Neural crest cell (in vitro differentiated cells): Measurements from ENCODE around the gene PLCB3. TPM values are rescaled to one million over a fixed set of nuclear protein-coding genes. Genes with fewer than 3 reads are reported as not detected.
A peak's percentile ranks its signal among the peaks of the same experiment; 100 is the strongest.

Experiments
- DNase-seq: peaks from one replicate; pipeline ENCODE4 v3.0.0; 2021; ENCODE audit warnings: low read depth, mixed read lengths, low spot score
- H3K27ac Mint-ChIP-seq: one replicate; pipeline ENCODE4 v1.8.0; 2021; ENCODE audit warnings: mild to moderate bottlenecking, mixed read lengths; ENCODE audit not compliant: unreplicated experiment
- H3K27me3 Mint-ChIP-seq: 2 replicates; pipeline ENCODE4 v1.8.0; 2021; ENCODE audit warnings: low read depth, mild to moderate bottlenecking, mixed read lengths
- H3K36me3 Mint-ChIP-seq: 2 replicates; pipeline ENCODE4 v1.8.0; 2021; ENCODE audit warnings: low read depth, mild to moderate bottlenecking, mixed read lengths
- H3K4me1 Mint-ChIP-seq: 2 replicates; pipeline ENCODE4 v1.8.0; 2021; ENCODE audit warnings: mixed read lengths
- H3K4me3 Mint-ChIP-seq: one replicate; pipeline ENCODE4 v1.8.0; 2021; ENCODE audit warnings: mild to moderate bottlenecking, mixed read lengths
- H3K9me3 Mint-ChIP-seq: 2 replicates; pipeline ENCODE4 v1.8.0; 2021; ENCODE audit warnings: mixed read lengths
- total RNA-seq: library from RNA; stranded (reverse); gene quantifications from 2 replicates; pipeline ENCODE4 v1.2.1, GENCODE V29; 2021
- TF ChIP-seq, protein P1 (sequence below): fragments of 200-600 bp; sonication (generic); conservative IDR thresholded peaks from 2 replicates; pipeline ENCODE4 v1.5.0; 2021; ENCODE audit warnings: antibody characterized with exemption, mild to moderate bottlenecking

PLCB3 gene
- total RNA-seq, 1 donor from 2014 or later, result 36.4 TPM

DNA sequence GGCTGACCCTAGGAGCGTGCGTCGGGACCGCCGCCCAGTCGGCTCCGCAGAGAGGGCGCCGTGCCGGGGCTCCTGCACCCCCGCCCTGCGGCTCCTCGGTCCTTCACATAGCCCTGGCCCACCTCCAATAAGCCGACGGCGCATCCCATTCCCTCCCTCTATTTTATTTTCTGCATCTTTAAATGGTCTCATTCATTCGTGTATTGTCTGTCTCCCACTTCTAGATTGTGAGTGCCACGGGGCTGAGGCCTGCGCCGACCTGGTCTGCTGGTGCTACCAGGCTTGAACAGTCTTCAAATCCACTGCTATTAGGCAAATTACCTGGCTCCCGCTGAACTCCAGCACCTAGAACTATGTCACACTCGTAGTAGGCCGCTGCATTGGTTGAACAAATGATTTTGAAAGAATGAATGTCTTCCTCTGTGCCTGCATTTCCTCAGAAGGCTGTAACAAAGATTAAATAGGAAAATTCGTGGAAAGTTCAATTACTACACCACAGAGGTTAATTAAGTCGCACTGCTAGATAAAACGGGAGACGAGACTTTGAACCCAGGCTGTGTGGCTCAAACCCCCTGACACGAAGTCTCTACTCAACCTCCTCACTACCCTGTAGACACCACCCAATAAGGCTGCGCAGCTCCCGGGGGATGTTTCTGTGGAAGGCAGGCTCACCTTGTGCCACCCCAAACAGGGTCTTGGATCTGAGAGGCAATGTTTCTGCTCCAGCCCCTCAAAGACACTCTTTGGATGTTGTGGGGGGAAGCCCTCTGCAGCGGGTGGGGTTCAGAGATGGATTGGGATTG, 3.4 kb upstream of the PLCB3 start:
- TF ChIP-seq, protein P1, sequence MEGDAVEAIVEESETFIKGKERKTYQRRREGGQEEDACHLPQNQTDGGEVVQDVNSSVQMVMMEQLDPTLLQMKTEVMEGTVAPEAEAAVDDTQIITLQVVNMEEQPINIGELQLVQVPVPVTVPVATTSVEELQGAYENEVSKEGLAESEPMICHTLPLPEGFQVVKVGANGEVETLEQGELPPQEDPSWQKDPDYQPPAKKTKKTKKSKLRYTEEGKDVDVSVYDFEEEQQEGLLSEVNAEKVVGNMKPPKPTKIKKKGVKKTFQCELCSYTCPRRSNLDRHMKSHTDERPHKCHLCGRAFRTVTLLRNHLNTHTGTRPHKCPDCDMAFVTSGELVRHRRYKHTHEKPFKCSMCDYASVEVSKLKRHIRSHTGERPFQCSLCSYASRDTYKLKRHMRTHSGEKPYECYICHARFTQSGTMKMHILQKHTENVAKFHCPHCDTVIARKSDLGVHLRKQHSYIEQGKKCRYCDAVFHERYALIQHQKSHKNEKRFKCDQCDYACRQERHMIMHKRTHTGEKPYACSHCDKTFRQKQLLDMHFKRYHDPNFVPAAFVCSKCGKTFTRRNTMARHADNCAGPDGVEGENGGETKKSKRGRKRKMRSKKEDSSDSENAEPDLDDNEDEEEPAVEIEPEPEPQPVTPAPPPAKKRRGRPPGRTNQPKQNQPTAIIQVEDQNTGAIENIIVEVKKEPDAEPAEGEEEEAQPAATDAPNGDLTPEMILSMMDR, result peak; percentile 15
- no peak for DNase-seq
- Mint-ChIP-seq H3K27me3 (peaks cover 3% of the 10 kb centered on the region), H3K4me3 (peak overlapping the region; percentile 97), H3K27ac (peak overlapping the region; percentile 93), H3K9me3 (no peaks in the 10 kb centered on the region), H3K4me1 (peaks cover 25% of the 10 kb centered on the region), H3K36me3 (no peaks in the 10 kb centered on the region)

DNA sequence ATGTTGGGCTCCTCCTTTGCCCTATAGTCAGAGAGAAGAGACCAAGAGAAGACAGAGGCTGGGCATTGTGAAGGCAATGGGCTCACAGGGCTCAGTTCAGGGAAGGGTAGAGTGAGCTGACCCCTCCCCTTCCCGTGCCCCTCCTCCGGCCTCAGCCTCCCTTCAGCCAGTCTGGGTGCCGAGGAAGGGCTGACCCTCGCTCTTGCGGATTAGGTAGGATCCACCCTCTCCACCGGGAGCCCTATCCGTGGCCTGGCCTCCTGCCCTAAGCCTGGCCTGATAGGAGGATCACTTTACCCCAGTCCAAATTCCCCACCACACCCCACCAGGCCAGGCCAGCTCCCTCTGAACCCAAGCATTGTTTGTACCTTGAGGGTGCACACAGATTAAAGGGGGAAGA, 2.8 kb upstream of the PLCB3 start:
- TF ChIP-seq, protein P1, result no peak
- no peaks in the 10 kb centered on the region for H3K36me3 Mint-ChIP-seq
- H3K27me3 Mint-ChIP-seq, result peaks cover 3% of the 10 kb centered on the region
- peaks cover 24% of the 10 kb centered on the region for H3K4me1 Mint-ChIP-seq
- H3K9me3 Mint-ChIP-seq, result no peaks in the 10 kb centered on the region
- peak overlapping the region; percentile 97 for H3K4me3 Mint-ChIP-seq
- no peak overlapping the region for H3K27ac Mint-ChIP-seq
- no peak for DNase-seq

DNA sequence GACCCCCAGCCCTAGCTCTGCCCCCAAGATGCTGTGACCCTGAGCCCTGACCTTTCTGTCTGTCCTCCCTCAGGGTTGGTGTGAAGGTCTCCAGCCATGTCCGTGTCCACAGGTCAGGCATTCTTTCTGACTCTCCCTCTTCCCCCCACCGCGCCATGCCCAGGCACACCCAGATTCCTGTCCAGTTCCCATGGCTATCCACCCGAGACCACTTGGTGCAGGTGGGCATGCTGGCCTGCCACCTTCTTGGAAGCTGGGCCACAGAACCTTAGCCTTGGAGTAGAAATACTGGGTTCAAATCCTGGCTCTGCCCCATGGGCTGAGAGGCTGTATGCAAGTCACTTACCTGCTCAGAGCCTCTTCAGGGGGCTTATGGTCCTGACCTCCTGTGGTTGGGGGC, 2.3 kb upstream of the PLCB3 start:
- Mint-ChIP-seq H3K36me3 (no peaks in the 10 kb centered on the region), H3K4me3 (peak overlapping the region; percentile 84), H3K4me1 (peaks cover 27% of the 10 kb centered on the region), H3K27me3 (peaks cover 3% of the 10 kb centered on the region), H3K9me3 (no peaks in the 10 kb centered on the region), H3K27ac (no peak overlapping the region)
- no peak for DNase-seq
- TF ChIP-seq, protein P1, result no peak

DNA sequence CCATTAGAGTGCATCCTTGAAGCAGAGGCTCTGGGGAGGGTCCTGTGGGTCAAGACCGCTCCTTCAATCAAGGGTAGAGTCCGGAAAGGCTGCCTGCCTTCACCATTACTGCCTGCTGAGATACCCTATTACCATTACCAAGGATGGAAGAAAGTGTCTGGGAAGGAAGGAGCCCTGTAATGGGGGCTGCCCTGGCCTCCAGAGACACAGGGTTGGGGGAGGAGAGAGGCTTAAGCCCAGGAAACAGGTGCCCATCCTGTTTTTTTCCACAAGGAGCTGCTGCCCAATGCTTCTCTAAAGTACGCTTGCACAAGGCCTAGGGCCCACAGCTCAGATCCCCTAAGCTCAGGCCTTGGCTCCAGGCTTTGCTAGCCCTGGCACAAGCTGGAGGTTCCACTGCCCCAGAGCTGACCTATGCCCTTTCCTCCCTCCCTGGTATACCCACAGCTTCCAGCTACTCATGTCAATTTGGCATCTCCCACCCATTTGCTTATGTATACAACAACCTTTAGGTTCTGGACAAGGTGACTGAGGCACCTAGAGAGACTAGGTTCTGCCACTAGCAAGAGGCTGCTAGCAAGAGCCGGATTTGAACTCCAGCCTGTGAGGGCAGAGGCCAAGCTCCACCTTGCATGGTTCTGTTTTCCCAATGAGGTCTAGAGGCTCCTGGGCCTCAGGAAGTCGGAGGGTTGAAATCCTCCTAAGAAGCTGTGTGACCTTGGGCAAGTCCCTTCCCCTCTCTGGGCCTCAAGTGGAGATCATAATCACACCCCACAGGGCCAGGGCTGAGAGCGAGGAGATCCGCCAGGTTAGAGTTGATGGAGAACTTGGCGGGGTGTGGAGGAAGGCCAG, 1.5 kb upstream of the PLCB3 start:
- no peak for DNase-seq
- Mint-ChIP-seq H3K9me3 (no peaks in the 10 kb centered on the region), H3K27me3 (peaks cover 3% of the 10 kb centered on the region), H3K4me3 (peak overlapping the region; percentile 84), H3K27ac (no peak overlapping the region), H3K4me1 (peaks cover 28% of the 10 kb centered on the region), H3K36me3 (no peaks in the 10 kb centered on the region)
- TF ChIP-seq, protein P1, result no peak

DNA sequence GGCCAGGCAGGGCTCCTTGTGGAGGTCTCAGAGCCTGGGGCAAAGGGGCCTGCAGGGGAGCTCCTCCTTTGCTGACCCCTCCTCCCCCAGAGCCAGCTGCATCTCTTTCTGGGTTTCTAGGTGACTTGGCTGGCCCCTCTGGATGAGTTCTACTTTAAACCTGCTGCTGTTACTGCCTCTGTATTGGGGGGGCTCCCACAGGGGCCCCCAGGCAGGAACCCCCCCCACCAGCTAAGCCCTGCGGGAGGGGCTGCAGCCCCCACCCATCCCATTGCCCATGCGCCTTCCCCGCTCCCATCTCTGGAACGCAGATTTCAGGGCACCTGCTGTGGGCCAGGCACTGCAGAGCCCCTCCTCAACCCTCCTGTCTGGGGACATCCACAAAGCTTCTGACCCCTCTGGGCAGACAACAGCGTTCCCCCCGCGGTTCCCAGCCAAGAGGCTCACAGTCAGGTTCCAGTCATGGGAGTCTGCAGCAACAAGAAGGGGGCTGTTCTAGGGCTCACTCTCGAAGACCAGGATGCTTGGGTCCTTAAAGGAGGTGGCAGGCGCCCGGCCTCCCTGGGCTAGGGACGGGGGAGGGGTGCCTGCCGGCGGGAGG, 815 bp upstream of the PLCB3 start:
- DNase-seq, result no peak
- TF ChIP-seq, protein P1, result no peak
- Mint-ChIP-seq H3K4me3 (peak overlapping the region; percentile 88), H3K27me3 (peaks cover 3% of the 10 kb centered on the region), H3K9me3 (no peaks in the 10 kb centered on the region), H3K27ac (no peak overlapping the region), H3K36me3 (no peaks in the 10 kb centered on the region), H3K4me1 (peaks cover 28% of the 10 kb centered on the region)
